NCI-H510A (cell line): ENCODE results near the gene AEN.
A peak's percentile ranks its signal among the peaks of the same experiment; 100 is the strongest.
"Not testable (repeated sequence)": the region's sequence is repeated elsewhere in the genome, so short reads cannot be mapped to it uniquely, and the experiment has no call there.

ENCODE experiments used
- DNase-seq: peaks from one replicate; lab custom pipeline; 2025; lab: John Stamatoyannopoulos, UW

Gene AEN

GRCh38 chr15:88630798-88631463 lies 9.8 kb downstream of the AEN start:
- no peak for DNase-seq

DNA sequence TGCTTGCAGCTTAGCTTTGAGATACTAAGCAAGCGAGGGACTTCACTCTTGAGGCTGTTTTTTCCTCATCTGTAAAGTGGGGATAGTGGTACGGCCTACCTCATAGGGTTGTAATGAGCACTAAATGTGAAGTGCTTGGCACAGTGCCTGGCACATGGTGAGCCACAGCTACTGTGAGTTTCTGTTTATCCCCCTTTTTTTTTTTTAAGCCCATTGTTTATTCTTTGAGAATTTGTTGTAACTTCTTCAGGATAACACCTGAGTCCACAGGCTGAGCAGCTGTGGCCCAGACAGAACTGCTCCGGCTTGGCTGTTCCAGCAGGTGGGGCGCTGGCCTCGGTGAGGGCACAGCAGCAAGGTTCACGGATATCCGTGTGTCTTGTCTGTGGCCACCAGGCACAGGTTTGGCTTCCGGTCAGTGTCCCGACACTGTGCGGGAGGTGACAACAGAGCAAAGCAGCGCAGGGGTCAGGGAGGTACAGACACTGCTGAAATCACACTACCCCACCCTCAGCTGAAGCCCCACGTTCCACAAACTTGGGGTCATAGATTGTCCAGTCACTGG lies 10.4 kb downstream of the AEN start:
- no peak for DNase-seq

DNA sequence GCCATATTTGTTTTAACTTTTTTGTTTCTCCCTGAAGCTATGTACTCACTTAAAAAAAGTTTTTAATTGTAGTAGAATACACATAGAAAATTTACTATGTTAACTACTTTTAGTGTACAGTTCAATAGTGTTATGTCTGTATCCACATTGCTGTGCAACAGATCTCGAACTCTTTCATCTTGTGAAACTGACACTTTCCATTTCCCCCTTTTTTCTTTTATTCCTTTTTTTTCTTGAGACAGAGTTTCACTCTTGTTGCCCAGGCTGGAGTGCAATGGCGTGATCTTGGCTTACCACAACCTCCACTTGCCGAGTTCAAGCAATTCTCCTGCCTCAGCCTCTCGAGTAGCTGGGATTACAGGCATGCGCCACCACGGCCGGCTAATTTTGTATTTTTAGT lies 11.7 kb downstream of the AEN start:
- not testable (repeated sequence) for DNase-seq

GRCh38 chr15:88634449-88634848 lies 13.3 kb downstream of the AEN start:
- DNase-seq = no peak

- DNase-seq = no peak
These were observed 14.2 kb downstream of the AEN start for GRCh38 chr15:88635318-88635717.

GRCh38 chr15:88636050-88636449 lies 14.9 kb downstream of the AEN start:
- DNase-seq = no peak

DNA sequence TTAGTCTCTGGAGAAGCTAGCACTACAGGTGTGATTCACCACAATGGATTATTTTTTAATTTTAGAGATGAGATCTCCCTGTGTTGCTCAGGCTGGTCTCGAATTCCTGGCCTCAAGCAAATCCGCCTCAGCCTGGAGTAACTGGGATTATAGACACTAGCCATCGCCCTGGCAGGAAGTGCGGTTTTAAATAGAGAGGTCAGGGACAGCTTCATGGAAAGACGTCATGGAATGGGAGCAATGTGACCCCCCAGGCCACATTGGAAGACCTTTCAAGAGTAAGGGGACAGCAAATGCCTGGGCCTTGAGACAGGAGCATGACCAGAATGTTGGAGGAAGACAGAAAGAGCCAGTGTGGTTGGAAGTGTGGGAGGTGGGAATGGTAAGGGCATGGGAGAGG lies 15.5 kb downstream of the AEN start:
- no peak for DNase-seq

DNA sequence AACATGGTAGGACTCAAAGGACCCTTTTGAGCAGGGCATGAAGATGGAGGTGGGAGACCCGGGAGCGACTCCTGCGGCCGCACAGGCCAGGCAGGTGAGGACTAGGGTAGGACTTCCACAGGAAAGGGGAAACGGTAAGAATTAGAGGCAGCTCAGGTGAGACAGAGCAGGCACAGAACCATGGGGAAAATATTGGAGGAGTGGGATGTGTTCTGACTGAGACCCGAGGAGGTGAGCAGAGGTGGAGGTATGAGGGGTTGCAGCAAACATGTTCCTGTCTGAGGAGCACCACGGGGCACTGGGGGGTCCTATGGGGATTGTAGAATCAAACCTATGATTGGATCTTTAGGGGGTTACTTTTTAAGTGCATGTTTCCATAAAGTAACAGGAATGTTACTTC lies 16.3 kb downstream of the AEN start:
- no peak for DNase-seq

GRCh38 chr15:88637841-88638625 lies 16.9 kb downstream of the AEN start:
- DNase-seq = no peak

GRCh38 chr15:88638626-88639372 lies 17.7 kb downstream of the AEN start, which contains the start of gene ISG20:
ISG20 (plus strand) TSS chr15:88639016; CDS start chr15:88639367, 351 bp downstream.
- peak; percentile 84 for DNase-seq

- no peak for DNase-seq
These were observed 20.9 kb downstream of the AEN start for GRCh38 chr15:88641959-88642452.

- not testable (repeated sequence) for DNase-seq
These were observed 21.4 kb downstream of the AEN start for GRCh38 chr15:88642514-88642913.

DNA sequence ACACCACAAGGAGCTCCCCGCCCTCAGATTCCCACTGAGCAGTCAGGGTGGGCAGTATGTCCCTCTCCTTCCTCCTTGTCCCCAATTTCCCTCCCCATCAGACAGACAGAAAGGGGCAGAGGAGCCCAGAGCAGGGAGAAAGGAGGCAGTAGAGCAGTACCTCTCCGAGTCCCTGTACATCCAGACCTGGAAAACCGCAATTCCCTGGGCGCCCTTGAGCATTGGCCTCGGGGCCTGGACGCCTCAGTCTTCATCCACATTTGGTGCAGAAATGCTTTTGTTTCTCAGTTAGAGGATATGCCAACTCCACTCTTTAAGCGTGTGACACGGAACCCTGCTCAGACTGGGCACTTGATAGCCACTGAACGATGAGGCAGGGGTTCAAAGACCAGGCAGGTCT lies 23.6 kb downstream of the AEN start:
- no peak for DNase-seq

DNA sequence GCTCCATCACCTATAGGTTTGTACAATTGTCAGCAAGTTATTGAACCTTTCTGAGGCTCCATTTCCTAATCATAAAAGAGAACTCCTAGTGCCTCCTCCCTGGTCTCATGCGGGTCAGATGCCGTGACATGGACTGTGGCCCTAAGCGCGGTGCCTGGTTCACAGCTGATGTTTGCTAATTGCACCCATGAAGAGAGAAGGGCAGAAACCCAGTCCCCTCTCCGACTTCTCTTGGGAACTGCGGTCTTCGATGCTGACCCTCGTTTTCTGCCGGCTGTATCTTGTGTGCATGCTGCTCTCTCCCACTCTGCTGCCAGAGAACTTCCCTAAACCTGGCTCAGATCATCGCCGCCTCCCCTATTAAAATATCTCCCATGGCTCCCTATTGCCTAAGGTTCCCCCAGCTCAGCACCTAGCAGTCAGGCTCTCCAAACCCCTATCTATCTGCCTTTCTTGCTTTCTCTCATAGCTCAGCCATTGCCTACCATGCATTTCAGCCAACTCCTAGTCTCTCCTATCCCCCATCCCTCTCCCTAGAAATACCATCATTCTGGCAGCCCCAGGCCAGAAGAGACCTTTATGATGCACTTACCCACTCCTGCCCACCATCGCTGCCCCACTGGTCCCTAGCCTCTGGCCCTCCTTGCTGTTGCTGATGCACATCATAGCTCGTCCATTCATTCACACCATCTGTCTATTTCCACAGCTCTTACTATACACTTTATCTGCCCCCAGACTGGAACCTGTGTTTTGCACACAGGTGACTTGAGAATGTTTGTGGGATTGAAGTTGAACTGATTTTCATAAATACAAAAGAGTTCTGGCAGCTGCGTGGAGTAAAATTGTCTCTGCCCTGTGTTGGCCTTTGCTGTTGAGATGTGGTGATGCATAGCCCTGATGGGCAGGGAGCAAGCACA lies 24.3 kb downstream of the AEN start:
- no peak for DNase-seq

DNA sequence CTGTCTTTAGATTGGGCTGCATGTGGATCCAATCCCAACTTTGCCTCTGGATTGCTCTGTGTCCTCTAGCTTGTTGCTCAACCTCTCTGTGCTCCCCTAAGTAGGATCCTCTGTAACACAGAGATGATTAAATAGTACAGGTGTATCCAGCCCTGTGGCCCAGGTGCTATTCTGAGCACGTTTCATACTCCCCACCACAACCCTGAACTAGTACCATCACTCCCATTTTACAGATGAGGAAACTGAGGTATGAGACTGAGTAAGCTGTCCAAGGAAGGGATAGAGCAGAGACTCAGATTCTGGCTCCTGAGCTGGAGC lies 24.9 kb downstream of the AEN start:
- DNase-seq = no peak

- DNase-seq = no peak
These were observed 25.8 kb downstream of the AEN start for GRCh38 chr15:88646951-88647350.

- DNase-seq = no peak
These were observed 26.4 kb downstream of the AEN start for GRCh38 chr15:88647351-88648105.

- no peak for DNase-seq
These were observed 27.4 kb downstream of the AEN start for GRCh38 chr15:88648357-88649214.

- no peak for DNase-seq
These were observed 28.2 kb downstream of the AEN start for GRCh38 chr15:88649286-88649733.
